Frontal cortex (tissue), 1 donor: ENCODE measurements around the gene OR13C3. TPM values are rescaled to one million over a fixed set of nuclear protein-coding genes. Genes with fewer than 3 reads are reported as not detected.

Experiments
- total RNA-seq: library from RNA; depleted of rRNA; stranded (reverse); fragments of >200 nt; gene quantifications from one replicate; pipeline ENCODE4 v1.2.3, GENCODE V29; 2014

OR13C3 gene
- total RNA-seq, 1 donor from 2014 or later = not detected

Other genes with a start within 250 kb of the OR13C3 start
- gene OR13F1, start 32.6 kb downstream of the OR13C3 start, total RNA-seq = not detected
- gene OR13C4, start 9.6 kb downstream of the OR13C3 start, total RNA-seq = not detected
- gene OR13C8, start 32.3 kb upstream of the OR13C3 start, total RNA-seq = not detected
- gene OR13C5, start 62.6 kb upstream of the OR13C3 start, total RNA-seq = 0.41 TPM
- gene OR13C2, start 68.8 kb upstream of the OR13C3 start, total RNA-seq = 0.41 TPM
- not detected for gene OR13C9, start 81.3 kb upstream of the OR13C3 start, total RNA-seq
- gene OR13D1, start 157.7 kb upstream of the OR13C3 start, total RNA-seq = not detected
- 107 TPM for gene NIPSNAP3A, start 210.8 kb upstream of the OR13C3 start, total RNA-seq
- gene NIPSNAP3B, start 227.3 kb upstream of the OR13C3 start, total RNA-seq = 13.5 TPM